ENCODE data around the gene NUP210L.
"Not testable (repeated sequence)": the region's sequence is repeated elsewhere in the genome, so short reads cannot be mapped to it uniquely, and the experiment has no call there.

NUP210L gene

GRCh38 chr1:153987621-153988020, 167.3 kb downstream of the NUP210L start:
- DNase-seq, result no peak

- DNase-seq, result peak; percentile 59
Measured at GRCh38 chr1:153985941-153986761, 168.7 kb downstream of the NUP210L start, which contains the start of gene RAB13. Gene RAB13 (minus strand): TSS chr1:153986339. CDS start chr1:153986236, 103 bp downstream.

GRCh38 chr1:153985341-153985912, 169.4 kb downstream of the NUP210L start:
- no peak for DNase-seq

- DNase-seq, result no peak
Measured at GRCh38 chr1:153984123-153984894, 170.6 kb downstream of the NUP210L start.

GRCh38 chr1:153981735-153982134, 173.1 kb downstream of the NUP210L start:
- not testable (repeated sequence) for DNase-seq

- DNase-seq, result not testable (repeated sequence)
Measured at GRCh38 chr1:153979091-153979490, 175.8 kb downstream of the NUP210L start.

GRCh38 chr1:153978274-153978909, 176.5 kb downstream of the NUP210L start:
- DNase-seq, result no peak

GRCh38 chr1:153977250-153978240, 177.3 kb downstream of the NUP210L start, which contains the start of gene JTB:
Gene JTB (minus strand): TSS chr1:153977674. CDS start chr1:153977252, 422 bp downstream.
- peak; percentile 69 for DNase-seq

- DNase-seq, result no peak
Measured at GRCh38 chr1:153976819-153977249, 178.0 kb downstream of the NUP210L start.

GRCh38 chr1:153973525-153973924, 181.3 kb downstream of the NUP210L start:
- no peak for DNase-seq

GRCh38 chr1:153973071-153973470, 181.8 kb downstream of the NUP210L start:
- DNase-seq, result no peak

- no peak for DNase-seq
Measured at GRCh38 chr1:153970346-153970745, 184.5 kb downstream of the NUP210L start.

GRCh38 chr1:153968972-153969371, 185.9 kb downstream of the NUP210L start:
- DNase-seq, result no peak

GRCh38 chr1:153968408-153968807, 186.5 kb downstream of the NUP210L start:
- no peak for DNase-seq

- DNase-seq, result peak; percentile 81
Measured at GRCh38 chr1:153968000-153968363, 186.9 kb downstream of the NUP210L start.

GRCh38 chr1:153967107-153967999, 187.5 kb downstream of the NUP210L start, which contains the start of gene CREB3L4:
Gene CREB3L4 (plus strand): TSS chr1:153967902. CDS start chr1:153968526, 624 bp downstream.
- DNase-seq, result peak; percentile 98

GRCh38 chr1:153963850-153964331, 191.0 kb downstream of the NUP210L start:
- peak; percentile 18 for DNase-seq

- DNase-seq, result peak; percentile 94
Measured at GRCh38 chr1:153963030-153963849, 191.6 kb downstream of the NUP210L start, which contains the start of gene SLC39A1. Gene SLC39A1 (minus strand): TSS chr1:153963537. CDS start chr1:153962715, 822 bp downstream.

All from DMS79 (cell line).